GM20000 (cell line): Measurements from ENCODE around the gene DDX54.

ENCODE experiments used
- DNase-seq: peaks from one replicate; pipeline ENCODE4 v3.0.0; 2012; ENCODE audit warnings: low spot score
- TF ChIP-seq, protein P1 (sequence below): IDR thresholded peaks from 2 replicates; pipeline ENCODE4 v1.5.1; 2012; ENCODE audit warnings: mild to moderate bottlenecking, control low read depth; ENCODE audit errors: extremely low read depth, missing control alignments

The DDX54 gene

DNA sequence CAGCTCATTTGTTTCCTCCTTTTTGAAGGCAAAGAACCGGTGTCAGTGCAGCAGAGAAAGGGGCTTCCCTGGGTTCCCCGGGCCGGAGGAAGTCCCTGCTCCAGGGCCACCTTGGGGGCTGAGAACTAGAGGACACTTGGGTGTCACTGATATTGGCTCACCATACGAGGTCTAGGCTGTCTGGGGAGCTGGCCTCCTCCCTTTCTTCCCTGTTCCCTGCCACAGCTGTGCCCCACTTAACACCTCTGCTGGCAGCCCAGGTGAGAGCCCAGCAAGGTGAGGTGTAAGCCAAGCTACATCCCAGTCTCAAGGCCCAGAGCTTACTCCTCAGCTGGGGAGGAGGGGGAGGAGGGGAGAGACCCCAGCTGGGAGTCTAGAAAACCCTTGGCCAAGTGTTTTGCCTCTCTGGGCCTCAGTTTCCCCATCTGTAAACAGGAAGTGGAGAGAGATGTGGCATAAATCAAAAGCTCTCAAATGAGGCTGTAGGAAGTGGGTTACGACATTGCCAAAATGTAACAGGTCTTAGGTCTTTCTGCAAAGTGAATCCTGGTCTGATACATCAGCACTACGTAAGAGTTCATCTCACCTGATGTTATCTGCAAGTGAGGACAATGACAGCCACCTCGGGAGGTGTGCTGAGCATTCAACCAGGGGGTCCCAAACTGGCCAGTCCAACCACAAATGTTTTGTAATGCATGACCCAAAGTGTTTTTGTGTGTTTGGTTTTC, 75.2 kb downstream of the DDX54 start:
- no peak for DNase-seq
- TF ChIP-seq, protein P1, sequence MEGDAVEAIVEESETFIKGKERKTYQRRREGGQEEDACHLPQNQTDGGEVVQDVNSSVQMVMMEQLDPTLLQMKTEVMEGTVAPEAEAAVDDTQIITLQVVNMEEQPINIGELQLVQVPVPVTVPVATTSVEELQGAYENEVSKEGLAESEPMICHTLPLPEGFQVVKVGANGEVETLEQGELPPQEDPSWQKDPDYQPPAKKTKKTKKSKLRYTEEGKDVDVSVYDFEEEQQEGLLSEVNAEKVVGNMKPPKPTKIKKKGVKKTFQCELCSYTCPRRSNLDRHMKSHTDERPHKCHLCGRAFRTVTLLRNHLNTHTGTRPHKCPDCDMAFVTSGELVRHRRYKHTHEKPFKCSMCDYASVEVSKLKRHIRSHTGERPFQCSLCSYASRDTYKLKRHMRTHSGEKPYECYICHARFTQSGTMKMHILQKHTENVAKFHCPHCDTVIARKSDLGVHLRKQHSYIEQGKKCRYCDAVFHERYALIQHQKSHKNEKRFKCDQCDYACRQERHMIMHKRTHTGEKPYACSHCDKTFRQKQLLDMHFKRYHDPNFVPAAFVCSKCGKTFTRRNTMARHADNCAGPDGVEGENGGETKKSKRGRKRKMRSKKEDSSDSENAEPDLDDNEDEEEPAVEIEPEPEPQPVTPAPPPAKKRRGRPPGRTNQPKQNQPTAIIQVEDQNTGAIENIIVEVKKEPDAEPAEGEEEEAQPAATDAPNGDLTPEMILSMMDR, result no peak

DNA sequence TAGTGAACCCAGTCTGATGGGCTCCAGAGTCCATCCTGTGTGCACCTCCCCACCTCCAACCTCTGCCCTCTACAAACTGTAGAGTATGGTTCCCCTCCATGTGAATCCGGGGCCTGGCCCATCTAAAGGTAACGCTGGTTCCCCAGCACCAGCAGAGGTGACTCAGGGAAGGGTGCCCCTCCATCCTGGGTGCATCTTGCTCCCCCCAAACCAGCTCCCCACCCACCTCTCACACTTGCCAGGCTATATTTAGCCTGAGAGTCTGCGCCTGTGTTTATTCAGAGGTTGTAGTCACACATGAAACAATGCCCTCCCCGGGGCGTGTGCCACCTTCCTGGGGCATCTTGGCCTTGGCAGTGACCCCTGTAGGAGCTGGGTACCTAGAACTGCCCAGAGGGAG, 75.9 kb downstream of the DDX54 start:
- TF ChIP-seq, protein P1, result no peak
- DNase-seq, result no peak

DNA sequence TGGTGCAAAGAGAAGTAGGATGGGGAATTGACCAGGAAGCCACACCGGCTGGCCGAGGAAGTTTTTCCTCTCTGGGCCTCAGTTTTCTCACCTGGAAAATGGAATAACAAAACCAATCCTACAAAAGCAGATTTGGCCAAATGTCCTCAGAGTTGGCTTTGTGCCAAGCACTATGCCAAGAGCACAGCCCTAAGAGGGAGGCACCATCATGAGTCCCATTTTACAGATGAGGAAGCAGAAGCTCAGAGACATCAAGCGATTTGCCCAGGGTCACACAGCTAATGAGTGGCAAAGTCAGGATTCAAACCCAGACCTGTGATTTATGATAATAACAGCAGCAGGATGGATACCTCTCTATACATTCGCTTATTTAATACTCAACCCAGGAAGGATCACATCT, 77.0 kb downstream of the DDX54 start:
- no peak for DNase-seq
- TF ChIP-seq, protein P1, result no peak
